ENCODE results near the gene RERGL.
"Not testable (repeated sequence)": the region's sequence is repeated elsewhere in the genome, so short reads cannot be mapped to it uniquely, and the experiment has no call there.

Gene RERGL

GRCh38 chr12:18079541-18080246, 10.3 kb downstream of the RERGL start:
- H3K36me3 ChIP-seq (ENCODE audit: control insufficient read depth, insufficient read depth, low read length), result no peaks in the 10 kb centered on the region
- H3K9me3 ChIP-seq (ENCODE audit: control insufficient read depth, low read length), result no peaks in the 10 kb centered on the region
- 91 to 95% methylated on average over 7 of the region's 7 CpGs for WGBS, 2 experiments
- H3K4me3 ChIP-seq (ENCODE audit: insufficient read depth, low read depth, low read length), result no peak overlapping the region
- H3K27ac ChIP-seq (ENCODE audit: insufficient read depth, low read depth, low read length, poor library complexity, severe bottlenecking), result no peak overlapping the region
- no peaks in the 10 kb centered on the region for H3K27me3 ChIP-seq (ENCODE audit: control insufficient read depth, insufficient read depth, low read length, poor library complexity, severe bottlenecking)
- no peaks in the 10 kb centered on the region for H3K4me1 ChIP-seq (ENCODE audit: control insufficient read depth, insufficient read depth, low read length)

GRCh38 chr12:18074001-18074400, 16.0 kb downstream of the RERGL start:
- Histone ChIP-seq H3K27ac (ENCODE audit: insufficient read depth, low read depth, low read length, poor library complexity, severe bottlenecking) (no peak overlapping the region), H3K9me3 (ENCODE audit: control insufficient read depth, low read length) (no peaks in the 10 kb centered on the region), H3K27me3 (ENCODE audit: control insufficient read depth, insufficient read depth, low read length, poor library complexity, severe bottlenecking) (no peaks in the 10 kb centered on the region), H3K4me1 (ENCODE audit: control insufficient read depth, insufficient read depth, low read length) (no peaks in the 10 kb centered on the region), H3K36me3 (ENCODE audit: control insufficient read depth, insufficient read depth, low read length) (no peaks in the 10 kb centered on the region), H3K4me3 (ENCODE audit: insufficient read depth, low read depth, low read length) (no peak overlapping the region)
- 70 to 81% methylated on average over 3 of the region's 3 CpGs for WGBS, 2 experiments

- H3K27me3 ChIP-seq (ENCODE audit: control insufficient read depth, insufficient read depth, low read length, poor library complexity, severe bottlenecking), result no peaks in the 10 kb centered on the region
- no peaks in the 10 kb centered on the region for H3K9me3 ChIP-seq (ENCODE audit: control insufficient read depth, low read length)
- H3K4me3 ChIP-seq (ENCODE audit: insufficient read depth, low read depth, low read length), result no peak overlapping the region
- no peak overlapping the region for H3K27ac ChIP-seq (ENCODE audit: insufficient read depth, low read depth, low read length, poor library complexity, severe bottlenecking)
- no peaks in the 10 kb centered on the region for H3K36me3 ChIP-seq (ENCODE audit: control insufficient read depth, insufficient read depth, low read length)
- no peaks in the 10 kb centered on the region for H3K4me1 ChIP-seq (ENCODE audit: control insufficient read depth, insufficient read depth, low read length)
- 92 to 93% methylated on average over 12 to 14 of the region's 14 CpGs for WGBS, 2 experiments
These were observed 17.3 kb downstream of the RERGL start for GRCh38 chr12:18072723-18073122.

GRCh38 chr12:18071336-18071735, 18.7 kb downstream of the RERGL start:
- 88 to 96% methylated on average over 3 to 4 of the region's 4 CpGs for WGBS, 2 experiments
- H3K4me3 ChIP-seq (ENCODE audit: insufficient read depth, low read depth, low read length), result no peak overlapping the region
- no peaks in the 10 kb centered on the region for H3K27me3 ChIP-seq (ENCODE audit: control insufficient read depth, insufficient read depth, low read length, poor library complexity, severe bottlenecking)
- no peaks in the 10 kb centered on the region for H3K4me1 ChIP-seq (ENCODE audit: control insufficient read depth, insufficient read depth, low read length)
- no peak overlapping the region for H3K27ac ChIP-seq (ENCODE audit: insufficient read depth, low read depth, low read length, poor library complexity, severe bottlenecking)
- no peaks in the 10 kb centered on the region for H3K36me3 ChIP-seq (ENCODE audit: control insufficient read depth, insufficient read depth, low read length)
- H3K9me3 ChIP-seq (ENCODE audit: control insufficient read depth, low read length), result no peaks in the 10 kb centered on the region

GRCh38 chr12:18068355-18068754, 21.6 kb downstream of the RERGL start:
- no peak overlapping the region for H3K27ac ChIP-seq (ENCODE audit: insufficient read depth, low read depth, low read length, poor library complexity, severe bottlenecking)
- H3K36me3 ChIP-seq (ENCODE audit: control insufficient read depth, insufficient read depth, low read length), result no peaks in the 10 kb centered on the region
- WGBS, 2 experiments, result 64 to 71% methylated on average over 3 of the region's 3 CpGs

GRCh38 chr12:18066666-18067065, 23.3 kb downstream of the RERGL start:
- Histone ChIP-seq H3K27me3 (ENCODE audit: control insufficient read depth, insufficient read depth, low read length, poor library complexity, severe bottlenecking) (no peaks in the 10 kb centered on the region), H3K27ac (ENCODE audit: insufficient read depth, low read depth, low read length, poor library complexity, severe bottlenecking) (no peak overlapping the region), H3K9me3 (ENCODE audit: control insufficient read depth, low read length) (no peaks in the 10 kb centered on the region), H3K4me1 (ENCODE audit: control insufficient read depth, insufficient read depth, low read length) (no peaks in the 10 kb centered on the region), H3K36me3 (ENCODE audit: control insufficient read depth, insufficient read depth, low read length) (no peaks in the 10 kb centered on the region), H3K4me3 (ENCODE audit: insufficient read depth, low read depth, low read length) (no peak overlapping the region)
- WGBS, 2 experiments, result 50 to 59% methylated on average over 4 of the region's 4 CpGs

More at GRCh38 chr12:18068355-18068754, 21.6 kb downstream of the RERGL start:
- no peaks in the 10 kb centered on the region for H3K4me1 ChIP-seq (ENCODE audit: control insufficient read depth, insufficient read depth, low read length)
- no peaks in the 10 kb centered on the region for H3K9me3 ChIP-seq (ENCODE audit: control insufficient read depth, low read length)
- no peaks in the 10 kb centered on the region for H3K27me3 ChIP-seq (ENCODE audit: control insufficient read depth, insufficient read depth, low read length, poor library complexity, severe bottlenecking)
- no peak overlapping the region for H3K4me3 ChIP-seq (ENCODE audit: insufficient read depth, low read depth, low read length)

- 89 to 90% methylated on average over 4 of the region's 4 CpGs for WGBS, 2 experiments
- H3K4me1 ChIP-seq (ENCODE audit: control insufficient read depth, insufficient read depth, low read length); H3K9me3 ChIP-seq (ENCODE audit: control insufficient read depth, low read length); H3K36me3 ChIP-seq (ENCODE audit: control insufficient read depth, insufficient read depth, low read length); H3K27ac ChIP-seq (ENCODE audit: insufficient read depth, low read depth, low read length, poor library complexity, severe bottlenecking); H3K4me3 ChIP-seq (ENCODE audit: insufficient read depth, low read depth, low read length); H3K27me3 ChIP-seq (ENCODE audit: control insufficient read depth, insufficient read depth, low read length, poor library complexity, severe bottlenecking): not testable (repeated sequence)
These were observed 27.1 kb downstream of the RERGL start for GRCh38 chr12:18062867-18063266.

GRCh38 chr12:18057051-18057450, 32.9 kb downstream of the RERGL start:
- no peaks in the 10 kb centered on the region for H3K27me3 ChIP-seq (ENCODE audit: control insufficient read depth, insufficient read depth, low read length, poor library complexity, severe bottlenecking)
- 95 to 100% methylated on average over 1 of the region's 1 CpG for WGBS, 2 experiments
- H3K36me3 ChIP-seq (ENCODE audit: control insufficient read depth, insufficient read depth, low read length), result no peaks in the 10 kb centered on the region
- H3K4me3 ChIP-seq (ENCODE audit: insufficient read depth, low read depth, low read length), result no peak overlapping the region
- no peaks in the 10 kb centered on the region for H3K4me1 ChIP-seq (ENCODE audit: control insufficient read depth, insufficient read depth, low read length)
- H3K9me3 ChIP-seq (ENCODE audit: control insufficient read depth, low read length), result no peaks in the 10 kb centered on the region
- H3K27ac ChIP-seq (ENCODE audit: insufficient read depth, low read depth, low read length, poor library complexity, severe bottlenecking), result no peak overlapping the region

GRCh38 chr12:18054925-18055619, 34.9 kb downstream of the RERGL start:
- H3K36me3 ChIP-seq (ENCODE audit: control insufficient read depth, insufficient read depth, low read length), result no peaks in the 10 kb centered on the region
- H3K27me3 ChIP-seq (ENCODE audit: control insufficient read depth, insufficient read depth, low read length, poor library complexity, severe bottlenecking), result no peaks in the 10 kb centered on the region

GRCh38 chr12:18045446-18045992, 44.5 kb downstream of the RERGL start:
- Histone ChIP-seq H3K27me3 (ENCODE audit: control insufficient read depth, insufficient read depth, low read length, poor library complexity, severe bottlenecking) (no peaks in the 10 kb centered on the region), H3K4me3 (ENCODE audit: insufficient read depth, low read depth, low read length) (no peak overlapping the region)
- whole genome bisulfite sequencing, 2 experiments, result 98 to 99% methylated on average over 7 of the region's 7 CpGs

More at GRCh38 chr12:18054925-18055619, 34.9 kb downstream of the RERGL start:
- 86 to 100% methylated on average over 1 to 2 of the region's 2 CpGs for WGBS, 2 experiments
- Histone ChIP-seq H3K4me3 (ENCODE audit: insufficient read depth, low read depth, low read length) (no peak overlapping the region), H3K27ac (ENCODE audit: insufficient read depth, low read depth, low read length, poor library complexity, severe bottlenecking) (no peak overlapping the region), H3K9me3 (ENCODE audit: control insufficient read depth, low read length) (no peaks in the 10 kb centered on the region), H3K4me1 (ENCODE audit: control insufficient read depth, insufficient read depth, low read length) (no peaks in the 10 kb centered on the region)

More at GRCh38 chr12:18045446-18045992, 44.5 kb downstream of the RERGL start:
- no peaks in the 10 kb centered on the region for H3K4me1 ChIP-seq (ENCODE audit: control insufficient read depth, insufficient read depth, low read length)
- no peak overlapping the region for H3K27ac ChIP-seq (ENCODE audit: insufficient read depth, low read depth, low read length, poor library complexity, severe bottlenecking)
- no peaks in the 10 kb centered on the region for H3K9me3 ChIP-seq (ENCODE audit: control insufficient read depth, low read length)
- H3K36me3 ChIP-seq (ENCODE audit: control insufficient read depth, insufficient read depth, low read length), result no peaks in the 10 kb centered on the region
